CD14-positive monocyte (primary cell): ENCODE measurements around the gene GOSR1. TPM values are rescaled to one million over a fixed set of nuclear protein-coding genes. Genes with fewer than 3 reads are reported as not detected.
"Not testable (repeated sequence)": the region's sequence is repeated elsewhere in the genome, so short reads cannot be mapped to it uniquely, and the experiment has no call there.

Experiments
- DNase-seq, 3 donors: peaks; one replicate each; pipeline ENCODE4 v3.0.0-alpha.2; 2011 to 2022
- H2AFZ ChIP-seq: 2 replicates; pipeline ENCODE4 v1.6.0; 2012; ENCODE audit warnings: mild to moderate bottlenecking, low read depth, low read length, inconsistent platforms; ENCODE audit not compliant: insufficient read depth, poor library complexity, severe bottlenecking
- H3K27ac ChIP-seq, 2 donors: 1 replicate in 1 of 2; 2 replicates in 1 of 2; pipeline ENCODE4 v1.5.1; 2012 to 2013; ENCODE audit warnings: low read length in 2 of 2, control low read depth in 1 of 2, inconsistent platforms in 1 of 2, low read depth in 1 of 2, mild to moderate bottlenecking in 1 of 2
- H3K27me3 ChIP-seq, 2 donors: one replicate each; pipeline versions ENCODE4 v1.6.0 to v1.6.1; 2011 to 2013; ENCODE audit warnings: low read length in 2 of 2; ENCODE audit not compliant: control insufficient read depth in 2 of 2, insufficient read depth in 2 of 2
- H3K36me3 ChIP-seq, 2 donors: replicated peaks in 1 of 2; 1 replicate in 1 of 2; 2 replicates in 1 of 2; pipeline versions ENCODE4 v1.5.1 to v1.6.1; 2012 to 2013; ENCODE audit warnings: low read length in 2 of 2, control low read depth in 1 of 2, inconsistent platforms in 1 of 2, mild to moderate bottlenecking in 1 of 2; ENCODE audit not compliant: insufficient read depth in 2 of 2, control insufficient read depth in 1 of 2
- H3K4me1 ChIP-seq, 2 donors: 1 replicate in 1 of 2; 2 replicates in 1 of 2; pipeline versions ENCODE4 v1.5.1 to v1.6.1; 2012 to 2013; ENCODE audit warnings: low read length in 2 of 2, control low read depth in 1 of 2, inconsistent platforms in 1 of 2, mild to moderate bottlenecking in 1 of 2, moderate library complexity in 1 of 2; ENCODE audit not compliant: insufficient read depth in 2 of 2, control insufficient read depth in 1 of 2
- H3K4me2 ChIP-seq: replicated peaks from 2 replicates; pipeline ENCODE3; 2012; ENCODE audit warnings: low read length, moderate library complexity, mild to moderate bottlenecking; ENCODE audit not compliant: poor library complexity, severe bottlenecking; ENCODE audit errors: extremely low read depth
- H3K4me3 ChIP-seq, 3 experiments: fragments of 200-600 bp in 1 of 3; sonication (generic) in 1 of 3; replicated peaks in 1 of 3; 1 replicate in 2 of 3; 2 replicates in 1 of 3; pipeline ENCODE4 v1.5.1; 2011 to 2013; ENCODE audit warnings: low read length in 3 of 3, mild to moderate bottlenecking in 3 of 3, control low read depth in 2 of 3, low read depth in 2 of 3, inconsistent platforms in 1 of 3, moderate library complexity in 1 of 3
- H3K79me2 ChIP-seq: 2 replicates; pipeline ENCODE4 v1.6.0; 2012; ENCODE audit warnings: mild to moderate bottlenecking, control low read depth, inconsistent platforms, low read length, moderate library complexity; ENCODE audit not compliant: insufficient read depth
- H3K9ac ChIP-seq: 2 replicates; pipeline ENCODE4 v1.6.0; 2017; ENCODE audit warnings: low read length, mild to moderate bottlenecking; ENCODE audit not compliant: insufficient read depth, poor library complexity, severe bottlenecking
- H3K9me3 ChIP-seq, 2 donors: replicated peaks in 1 of 2; 1 replicate in 1 of 2; 2 replicates in 1 of 2; pipeline versions ENCODE4 v1.5.1 to v1.6.1; 2012 to 2013; ENCODE audit warnings: low read length in 2 of 2, control low read depth in 1 of 2; ENCODE audit not compliant: control insufficient read depth in 1 of 2, insufficient read depth in 1 of 2
- H4K20me1 ChIP-seq: 2 replicates; pipeline ENCODE4 v1.6.0; 2012; ENCODE audit warnings: mild to moderate bottlenecking, low read length, control low read depth, moderate library complexity; ENCODE audit not compliant: insufficient read depth
- H3K27ac Mint-ChIP-seq, 7 donors: one replicate each; pipeline ENCODE4 v1.8.0; 2020; ENCODE audit warnings: mild to moderate bottlenecking in 7 of 7, mixed read lengths in 7 of 7, moderate library complexity in 6 of 7, inconsistent platforms in 2 of 7
- H3K27me3 Mint-ChIP-seq, 3 donors: one replicate each; pipeline ENCODE4 v1.8.0; 2021 to 2022; ENCODE audit warnings: low read depth in 3 of 3, mild to moderate bottlenecking in 3 of 3, mixed read lengths in 3 of 3, moderate library complexity in 3 of 3, inconsistent platforms in 1 of 3
- H3K36me3 Mint-ChIP-seq, 2 donors: one replicate each; pipeline ENCODE4 v1.8.0; 2020; ENCODE audit warnings: mixed read lengths in 2 of 2, inconsistent platforms in 1 of 2, mild to moderate bottlenecking in 1 of 2
- H3K4me1 Mint-ChIP-seq: one replicate; pipeline ENCODE4 v1.8.0; 2020; ENCODE audit warnings: mild to moderate bottlenecking, mixed read lengths
- H3K4me3 Mint-ChIP-seq, 2 donors: one replicate each; pipeline ENCODE4 v1.8.0; 2020; ENCODE audit warnings: mild to moderate bottlenecking in 2 of 2, mixed read lengths in 2 of 2, moderate library complexity in 1 of 2
- H3K9me3 Mint-ChIP-seq, 7 donors: one replicate each; pipeline ENCODE4 v1.8.0; 2020 to 2022; ENCODE audit warnings: mixed read lengths in 7 of 7, mild to moderate bottlenecking in 6 of 7, moderate library complexity in 6 of 7, inconsistent platforms in 2 of 7
- WGBS: methylation state at CpG from one replicate; pipeline ENCODE4 v1.1.5; 2013; ENCODE audit warnings: missing lambda C conversion rate; ENCODE audit not compliant: insufficient coverage; 5-methylcytosine and 5-hydroxymethylcytosine counted together
- intact Hi-C, 2 donors: fragments of 100-400 bp; cut with micrococcal nuclease; formaldehyde crosslinking; loops; one replicate each; pipeline versions ENCODE4 v1.15.0 to v1.15.1; 2023
- polyA plus RNA-seq, 3 donors: library from polyadenylated mRNA; depleted of rRNA in 1 of 3; unstranded in 2 of 3; stranded (reverse) in 1 of 3; fragments of 300-500 nt in 2 of 3; fragments of >200 nt in 1 of 3; fragmentation: Illumina TruSeq in 2 of 3; gene quantifications; 1 replicate in 2 of 3; 2 replicates in 1 of 3; pipeline ENCODE4 v1.2.3, GENCODE V29; 2012 to 2021

Gene GOSR1
- polyA plus RNA-seq, 3 donors: 12.6 to 35.7 (median 20.9) TPM

GRCh38 chr17:30561766-30562165 is 84.6 kb downstream of the GOSR1 start:
- H3K36me3 ChIP-seq, H3K27ac Mint-ChIP-seq, H3K79me2 ChIP-seq, H3K9me3 ChIP-seq, intact Hi-C loops, H3K27me3 Mint-ChIP-seq, H2AFZ ChIP-seq, DNase-seq, H3K27me3 ChIP-seq, H4K20me1 ChIP-seq, H3K4me1 ChIP-seq, H3K4me3 ChIP-seq, H3K4me3 Mint-ChIP-seq, H3K27ac ChIP-seq, H3K4me2 ChIP-seq, H3K9me3 Mint-ChIP-seq, H3K9ac ChIP-seq, H3K36me3 Mint-ChIP-seq: not testable (repeated sequence)
- no CpG with 5 or more reads among the region's 1 CpG for WGBS
- H3K4me1 Mint-ChIP-seq: peaks cover 18% of the 10 kb centered on the region

GRCh38 chr17:30563131-30563904 is 86.1 kb downstream of the GOSR1 start:
- H3K9ac ChIP-seq, H3K4me3 Mint-ChIP-seq, H3K79me2 ChIP-seq, H3K27me3 Mint-ChIP-seq, H3K36me3 Mint-ChIP-seq, H3K4me3 ChIP-seq, H3K27me3 ChIP-seq, H3K27ac ChIP-seq, H3K9me3 ChIP-seq, H3K9me3 Mint-ChIP-seq, H2AFZ ChIP-seq, intact Hi-C loops, H3K4me2 ChIP-seq, H3K4me1 ChIP-seq, H4K20me1 ChIP-seq, DNase-seq, H3K36me3 ChIP-seq: not testable (repeated sequence)
- Mint-ChIP-seq H3K4me1 (peaks cover 18% of the 10 kb centered on the region), H3K27ac (peak overlapping the region in 1 of 7 donors; percentile 21)
- no CpG with 5 or more reads among the region's 9 CpGs for WGBS

- H3K36me3 Mint-ChIP-seq, H3K4me2 ChIP-seq, H3K4me3 Mint-ChIP-seq, intact Hi-C loops, H3K4me3 ChIP-seq, H3K27ac ChIP-seq, H3K4me1 ChIP-seq, H3K9ac ChIP-seq, H3K9me3 ChIP-seq, H3K27me3 ChIP-seq, H3K36me3 ChIP-seq, H3K27me3 Mint-ChIP-seq, DNase-seq, H3K27ac Mint-ChIP-seq, H3K9me3 Mint-ChIP-seq, H2AFZ ChIP-seq, H3K79me2 ChIP-seq, H4K20me1 ChIP-seq: not testable (repeated sequence)
- WGBS: 54% methylated on average over 2 of the region's 7 CpGs
- H3K4me1 Mint-ChIP-seq: peaks cover 18% of the 10 kb centered on the region
These were observed 86.7 kb downstream of the GOSR1 start for GRCh38 chr17:30563905-30564390.

- peak; percentile 32 to 70 (median 45) for DNase-seq
- H3K4me2 ChIP-seq, H3K4me3 ChIP-seq, H3K79me2 ChIP-seq, intact Hi-C loops, H3K9me3 ChIP-seq, H3K9me3 Mint-ChIP-seq, H3K4me1 ChIP-seq, H3K27me3 ChIP-seq, H4K20me1 ChIP-seq, H3K36me3 ChIP-seq, H3K9ac ChIP-seq, H3K36me3 Mint-ChIP-seq, H2AFZ ChIP-seq, H3K4me3 Mint-ChIP-seq, H3K27ac ChIP-seq, H3K27me3 Mint-ChIP-seq: not testable (repeated sequence)
- 22% methylated on average over 10 of the region's 13 CpGs for WGBS
- Mint-ChIP-seq H3K4me1 (peaks cover 18% of the 10 kb centered on the region), H3K27ac (peak overlapping the region in 1 of 7 donors; percentile 23)
These were observed 87.3 kb downstream of the GOSR1 start for GRCh38 chr17:30564422-30565072.
